ENCODE measurements around the gene CHAMP1.

CHAMP1 gene

GRCh38 chr13:114299604-114300305 lies 14.5 kb upstream of the CHAMP1 start:
- no peak overlapping the region for H3K4me3 ChIP-seq (ENCODE audit: low read depth, low read length)
- DNase-seq (ENCODE audit: low read depth), result no peak
- TF ChIP-seq CTCF (IDR thresholded peaks at IDR 0.05; ENCODE audit: low read depth, low read length, missing control alignments), result no peak

- DNase-seq (ENCODE audit: low read depth), result no peak
- no peak for TF ChIP-seq CTCF (IDR thresholded peaks at IDR 0.05; ENCODE audit: low read depth, low read length, missing control alignments)
- no peak overlapping the region for H3K4me3 ChIP-seq (ENCODE audit: low read depth, low read length)
Observed at GRCh38 chr13:114303700-114304327, 10.5 kb upstream of the CHAMP1 start.

- no peak overlapping the region for H3K4me3 ChIP-seq (ENCODE audit: low read depth, low read length)
- no peak for TF ChIP-seq CTCF (IDR thresholded peaks at IDR 0.05; ENCODE audit: low read depth, low read length, missing control alignments)
- no peak for DNase-seq (ENCODE audit: low read depth)
Observed at GRCh38 chr13:114304346-114305034, 9.8 kb upstream of the CHAMP1 start.

- TF ChIP-seq CTCF (IDR thresholded peaks at IDR 0.05; ENCODE audit: low read depth, low read length, missing control alignments), result no peak
- H3K4me3 ChIP-seq (ENCODE audit: low read depth, low read length), result no peak overlapping the region
- DNase-seq (ENCODE audit: low read depth), result no peak
Observed at GRCh38 chr13:114309086-114309485, 5.2 kb upstream of the CHAMP1 start.

DNA sequence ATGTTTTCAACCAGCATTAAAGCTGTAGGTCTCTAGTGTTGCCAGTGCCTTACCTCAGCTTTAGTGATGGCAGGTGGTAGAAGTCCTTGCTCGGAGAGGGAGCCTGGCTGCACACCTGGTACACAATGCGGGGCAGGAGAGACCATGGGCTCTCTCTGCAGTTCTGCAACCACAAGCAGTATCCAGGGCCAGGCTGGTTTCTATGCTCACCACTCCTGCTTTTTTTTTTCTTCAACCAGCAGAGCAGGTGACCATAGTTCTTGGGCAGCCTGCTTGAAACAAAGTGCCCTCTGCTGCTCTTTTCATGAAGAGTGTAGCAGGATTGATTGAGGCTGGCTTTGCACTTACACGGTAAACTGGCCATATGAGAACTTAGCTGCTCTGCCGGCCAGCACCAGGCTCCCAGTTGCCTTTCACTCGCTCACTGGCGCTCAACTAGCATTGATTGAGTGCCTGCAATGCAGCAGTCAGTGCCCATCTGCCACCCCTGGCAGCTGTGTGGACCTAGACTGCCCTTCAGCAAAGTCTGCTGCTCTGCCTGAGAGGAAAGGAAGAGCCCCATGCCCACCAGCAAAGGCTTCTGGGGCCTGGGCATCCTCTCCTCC lies 4.4 kb upstream of the CHAMP1 start:
- no peak for TF ChIP-seq CTCF (IDR thresholded peaks at IDR 0.05; ENCODE audit: low read depth, low read length, missing control alignments)
- no peak overlapping the region for H3K4me3 ChIP-seq (ENCODE audit: low read depth, low read length)
- DNase-seq (ENCODE audit: low read depth), result no peak

GRCh38 chr13:114310956-114311355 lies 3.3 kb upstream of the CHAMP1 start:
- no peak overlapping the region for H3K4me3 ChIP-seq (ENCODE audit: low read depth, low read length)
- DNase-seq (ENCODE audit: low read depth), result no peak
- TF ChIP-seq CTCF (IDR thresholded peaks at IDR 0.05; ENCODE audit: low read depth, low read length, missing control alignments), result no peak
